ENCODE measurements around the gene HS3ST6.
"Not testable (repeated sequence)": the region's sequence is repeated elsewhere in the genome, so short reads cannot be mapped to it uniquely, and the experiment has no call there.

HS3ST6 gene

DNA sequence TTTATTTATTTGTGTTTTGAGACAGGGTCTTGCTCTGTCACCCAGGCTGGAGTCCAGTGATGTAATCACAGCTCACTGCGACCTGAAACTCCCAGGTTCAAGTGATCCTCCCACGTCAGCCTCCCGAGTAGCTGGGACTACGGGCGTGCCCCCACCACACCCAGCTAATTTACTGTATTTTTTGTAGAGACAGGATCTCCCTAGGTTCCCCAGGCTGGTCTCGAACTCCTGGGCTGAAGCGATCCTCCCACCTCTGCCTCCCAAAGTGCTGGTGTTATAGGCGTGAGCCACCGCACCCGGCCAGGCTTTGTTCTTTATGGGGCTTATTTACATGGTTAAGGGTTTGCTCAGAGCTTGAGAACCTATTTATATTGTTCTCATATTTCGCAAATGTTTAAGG lies 40.4 kb downstream of the HS3ST6 start:
- Histone ChIP-seq H3K9me3 (ENCODE audit: control insufficient read depth, low read length) (no peaks in the 10 kb centered on the region), H2BK15ac (ENCODE audit: low read depth, poor library complexity, severe bottlenecking) (no peak overlapping the region), H4K91ac (ENCODE audit: low read length) (no peak overlapping the region), H2AFZ (ENCODE audit: low read depth, low read length) (no peak overlapping the region), H3K9ac (ENCODE audit: low read length) (no peak overlapping the region), H3K14ac (ENCODE audit: low read length in 2 of 2) (no peak overlapping the region), H3K27me3 (ENCODE audit: control insufficient read depth in 1 of 2, insufficient read depth in 1 of 2, low read length in 2 of 2) (peaks cover 5 to 61% of the 10 kb centered on the region in 2 experiments), H2BK12ac (ENCODE audit: low read length in 2 of 2) (no peak overlapping the region), H2BK120ac (ENCODE audit: low read depth, low read length) (no peak overlapping the region), H2AK5ac (ENCODE audit: low read length, severe bottlenecking) (no peak overlapping the region), H3K4me1 (ENCODE audit: control insufficient read depth, insufficient read depth, low read depth, low read length) (peaks cover 5% of the 10 kb centered on the region), H3K4me3 (ENCODE audit: insufficient read depth in 1 of 2, low read depth in 1 of 2, low read length in 2 of 2) (no peak overlapping the region), H3K4ac (ENCODE audit: low read depth in 1 of 2, low read length in 2 of 2) (no peak overlapping the region), H3K4me2 (ENCODE audit: low read length, poor library complexity, severe bottlenecking) (no peak overlapping the region), H4K8ac (ENCODE audit: low read length) (no peak overlapping the region), H3K36me3 (ENCODE audit: control insufficient read depth in 1 of 2, insufficient read depth in 2 of 2, low read depth in 1 of 2, low read length in 2 of 2) (no peaks in the 10 kb centered on the region), H2BK5ac (ENCODE audit: low read depth, low read length, poor library complexity, severe bottlenecking) (no peak overlapping the region), H3K23ac (ENCODE audit: low read length in 2 of 2) (no peak overlapping the region), H3K27ac (ENCODE audit: low read length, poor library complexity, severe bottlenecking) (no peak overlapping the region), H3K79me1 (replicated peaks; ENCODE audit: low read length, poor library complexity, severe bottlenecking) (no peaks in the 10 kb centered on the region), H3K18ac (ENCODE audit: low read depth in 1 of 2, low read length in 2 of 2) (no peak overlapping the region)
- no peak for DNase-seq
- WGBS, result 72% methylated on average over 11 of the region's 11 CpGs

- H2BK15ac ChIP-seq (ENCODE audit: low read depth, poor library complexity, severe bottlenecking), result no peak overlapping the region
- WGBS, result 61% methylated on average over 6 of the region's 6 CpGs
- H3K9ac ChIP-seq (ENCODE audit: low read length), result no peak overlapping the region
- no peaks in the 10 kb centered on the region for H3K9me3 ChIP-seq (ENCODE audit: control insufficient read depth, low read length)
- no peaks in the 10 kb centered on the region for H3K36me3 ChIP-seq (ENCODE audit: control insufficient read depth in 1 of 2, insufficient read depth in 2 of 2, low read depth in 1 of 2, low read length in 2 of 2)
- H3K27me3 ChIP-seq (ENCODE audit: control insufficient read depth in 1 of 2, insufficient read depth in 1 of 2, low read length in 2 of 2), result peaks cover 5 to 67% of the 10 kb centered on the region in 2 experiments
- H3K14ac ChIP-seq (ENCODE audit: low read length in 2 of 2), result no peak overlapping the region
- H3K4me3 ChIP-seq (ENCODE audit: insufficient read depth in 1 of 2, low read depth in 1 of 2, low read length in 2 of 2), result no peak overlapping the region
- no peak for DNase-seq
- H3K4me2 ChIP-seq (ENCODE audit: low read length, poor library complexity, severe bottlenecking), result no peak overlapping the region
- no peak overlapping the region for H4K8ac ChIP-seq (ENCODE audit: low read length)
- H4K91ac ChIP-seq (ENCODE audit: low read length), result no peak overlapping the region
- peaks cover 10% of the 10 kb centered on the region for H3K4me1 ChIP-seq (ENCODE audit: control insufficient read depth, insufficient read depth, low read depth, low read length)
- H3K18ac ChIP-seq (ENCODE audit: low read depth in 1 of 2, low read length in 2 of 2), result no peak overlapping the region
- H2AK5ac ChIP-seq (ENCODE audit: low read length, severe bottlenecking), result no peak overlapping the region
- H2BK12ac ChIP-seq (ENCODE audit: low read length in 2 of 2), result no peak overlapping the region
- no peak overlapping the region for H2AFZ ChIP-seq (ENCODE audit: low read depth, low read length)
- no peaks in the 10 kb centered on the region for H3K79me1 ChIP-seq (replicated peaks; ENCODE audit: low read length, poor library complexity, severe bottlenecking)
- H2BK120ac ChIP-seq (ENCODE audit: low read depth, low read length), result no peak overlapping the region
- no peak overlapping the region for H3K23ac ChIP-seq (ENCODE audit: low read length in 2 of 2)
- H2BK5ac ChIP-seq (ENCODE audit: low read depth, low read length, poor library complexity, severe bottlenecking), result no peak overlapping the region
- H3K4ac ChIP-seq (ENCODE audit: low read depth in 1 of 2, low read length in 2 of 2), result no peak overlapping the region
- H3K27ac ChIP-seq (ENCODE audit: low read length, poor library complexity, severe bottlenecking), result no peak overlapping the region
Measured at GRCh38 chr16:1877089-1877488, 41.1 kb downstream of the HS3ST6 start.

- WGBS, result 89% methylated on average over 6 of the region's 7 CpGs
- H2AFZ ChIP-seq (ENCODE audit: low read depth, low read length), result no peak overlapping the region
- no peak overlapping the region for H3K4me2 ChIP-seq (ENCODE audit: low read length, poor library complexity, severe bottlenecking)
- H3K27ac ChIP-seq (ENCODE audit: low read length, poor library complexity, severe bottlenecking), result no peak overlapping the region
- H3K4me1 ChIP-seq (ENCODE audit: control insufficient read depth, insufficient read depth, low read depth, low read length), result peaks cover 14% of the 10 kb centered on the region
- H2BK12ac ChIP-seq (ENCODE audit: low read length in 2 of 2), result no peak overlapping the region
- no peak overlapping the region for H2BK5ac ChIP-seq (ENCODE audit: low read depth, low read length, poor library complexity, severe bottlenecking)
- H2BK15ac ChIP-seq (ENCODE audit: low read depth, poor library complexity, severe bottlenecking), result no peak overlapping the region
- H4K91ac ChIP-seq (ENCODE audit: low read length), result no peak overlapping the region
- no peaks in the 10 kb centered on the region for H3K36me3 ChIP-seq (ENCODE audit: control insufficient read depth in 1 of 2, insufficient read depth in 2 of 2, low read depth in 1 of 2, low read length in 2 of 2)
- H3K9me3 ChIP-seq (ENCODE audit: control insufficient read depth, low read length), result no peaks in the 10 kb centered on the region
- peaks cover 5 to 63% of the 10 kb centered on the region in 2 experiments for H3K27me3 ChIP-seq (ENCODE audit: control insufficient read depth in 1 of 2, insufficient read depth in 1 of 2, low read length in 2 of 2)
- H3K4me3 ChIP-seq (ENCODE audit: insufficient read depth in 1 of 2, low read depth in 1 of 2, low read length in 2 of 2), result no peak overlapping the region
- H3K9ac ChIP-seq (ENCODE audit: low read length), result no peak overlapping the region
- H2AK5ac ChIP-seq (ENCODE audit: low read length, severe bottlenecking), result no peak overlapping the region
- H3K79me1 ChIP-seq (replicated peaks; ENCODE audit: low read length, poor library complexity, severe bottlenecking), result no peaks in the 10 kb centered on the region
- no peak overlapping the region for H3K4ac ChIP-seq (ENCODE audit: low read depth in 1 of 2, low read length in 2 of 2)
- no peak for DNase-seq
- H2BK120ac ChIP-seq (ENCODE audit: low read depth, low read length), result no peak overlapping the region
- H4K8ac ChIP-seq (ENCODE audit: low read length), result no peak overlapping the region
- no peak overlapping the region for H3K18ac ChIP-seq (ENCODE audit: low read depth in 1 of 2, low read length in 2 of 2)
- H3K23ac ChIP-seq (ENCODE audit: low read length in 2 of 2), result no peak overlapping the region
- H3K14ac ChIP-seq (ENCODE audit: low read length in 2 of 2), result no peak overlapping the region
Measured at GRCh38 chr16:1876468-1876867, 41.7 kb downstream of the HS3ST6 start.

DNA sequence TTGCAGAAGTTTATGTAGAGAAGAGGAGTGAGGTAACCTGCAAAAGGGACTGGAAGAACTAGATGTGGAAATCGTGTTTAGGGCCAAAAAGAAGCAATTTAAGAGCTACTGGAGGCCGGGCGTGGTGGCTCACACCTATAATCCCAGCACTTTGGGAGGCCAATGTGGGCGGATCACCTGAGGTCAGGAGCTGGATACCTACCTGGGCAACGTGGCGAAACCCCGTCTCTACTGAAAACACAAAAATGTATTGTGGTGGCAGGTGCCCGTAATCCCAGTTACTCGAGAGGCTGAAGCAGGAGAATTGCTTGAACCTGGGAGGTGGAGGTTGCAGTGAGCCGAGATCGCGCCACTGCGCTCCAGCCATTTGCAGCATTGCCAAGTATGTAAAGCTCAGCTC lies 42.1 kb downstream of the HS3ST6 start:
- H3K27ac ChIP-seq (ENCODE audit: low read length, poor library complexity, severe bottlenecking); H3K9me3 ChIP-seq (ENCODE audit: control insufficient read depth, low read length); H3K23ac ChIP-seq (ENCODE audit: low read length in 2 of 2); H2BK15ac ChIP-seq (ENCODE audit: low read depth, poor library complexity, severe bottlenecking); H3K4ac ChIP-seq (ENCODE audit: low read depth in 1 of 2, low read length in 2 of 2); H4K8ac ChIP-seq (ENCODE audit: low read length); H2AK5ac ChIP-seq (ENCODE audit: low read length, severe bottlenecking); H3K79me1 ChIP-seq (replicated peaks; ENCODE audit: low read length, poor library complexity, severe bottlenecking); H3K18ac ChIP-seq (ENCODE audit: low read depth in 1 of 2, low read length in 2 of 2); H2BK12ac ChIP-seq (ENCODE audit: low read length in 2 of 2); H3K9ac ChIP-seq (ENCODE audit: low read length); H3K14ac ChIP-seq (ENCODE audit: low read length in 2 of 2); H2BK5ac ChIP-seq (ENCODE audit: low read depth, low read length, poor library complexity, severe bottlenecking); H3K36me3 ChIP-seq (ENCODE audit: control insufficient read depth in 1 of 2, insufficient read depth in 2 of 2, low read depth in 1 of 2, low read length in 2 of 2); H4K91ac ChIP-seq (ENCODE audit: low read length); H2AFZ ChIP-seq (ENCODE audit: low read depth, low read length); DNase-seq; H3K4me2 ChIP-seq (ENCODE audit: low read length, poor library complexity, severe bottlenecking); H2BK120ac ChIP-seq (ENCODE audit: low read depth, low read length); H3K4me3 ChIP-seq (ENCODE audit: insufficient read depth in 1 of 2, low read depth in 1 of 2, low read length in 2 of 2): not testable (repeated sequence)
- H3K4me1 ChIP-seq (ENCODE audit: control insufficient read depth, insufficient read depth, low read depth, low read length), result peaks cover 14% of the 10 kb centered on the region
- H3K27me3 ChIP-seq (ENCODE audit: control insufficient read depth in 1 of 2, insufficient read depth in 1 of 2, low read length in 2 of 2), result peaks cover 5 to 60% of the 10 kb centered on the region in 2 experiments
- 86% methylated on average over 10 of the region's 13 CpGs for WGBS
